ENCODE measurements around the gene PHLDA3.

DNA sequence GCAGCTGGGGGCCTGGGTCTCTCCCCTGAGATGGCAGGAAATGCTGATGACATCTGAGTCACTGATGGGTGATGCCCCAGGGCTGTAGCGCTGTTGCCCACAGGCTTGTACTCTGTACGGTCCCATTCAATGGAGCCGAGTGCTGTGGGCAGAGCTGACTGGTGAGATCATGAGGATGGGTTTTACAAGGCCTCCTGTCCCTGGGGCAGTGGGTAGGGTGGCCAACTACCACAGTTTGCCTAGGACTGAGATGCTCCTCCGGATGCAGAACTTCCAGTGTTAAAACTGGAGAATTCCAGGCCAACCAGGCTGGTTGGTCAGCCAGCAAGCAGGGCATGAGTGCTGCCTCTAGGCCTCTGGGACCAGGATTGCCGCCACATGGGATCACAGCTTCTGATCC, 9.2 kb downstream of the PHLDA3 start:
- TF ChIP-seq TAF1 (conservative IDR thresholded peaks at IDR 0.05) (no peak), JUND (IDR thresholded peaks at IDR 0.05) (no peak), RAD21 (IDR thresholded peaks at IDR 0.05) (no peak), YY1 (IDR thresholded peaks at IDR 0.05) (no peak), RXRA (IDR thresholded peaks at IDR 0.05) (no peak), GABPA (IDR thresholded peaks at IDR 0.05 in 1 of 2, conservative IDR thresholded peaks at IDR 0.05 in 1 of 2) (no peak), ZBTB33 (IDR thresholded peaks at IDR 0.05) (no peak), SP1 (IDR thresholded peaks at IDR 0.05) (no peak), FOXA1 (IDR thresholded peaks at IDR 0.05) (no peak), EGR1 (IDR thresholded peaks at IDR 0.05; ENCODE audit: low read depth in 2 of 2) (no peak), HNF4A (conservative IDR thresholded peaks at IDR 0.05) (no peak), HNF4G (IDR thresholded peaks at IDR 0.05) (no peak)
- TF ChIP-seq, protein P1, sequence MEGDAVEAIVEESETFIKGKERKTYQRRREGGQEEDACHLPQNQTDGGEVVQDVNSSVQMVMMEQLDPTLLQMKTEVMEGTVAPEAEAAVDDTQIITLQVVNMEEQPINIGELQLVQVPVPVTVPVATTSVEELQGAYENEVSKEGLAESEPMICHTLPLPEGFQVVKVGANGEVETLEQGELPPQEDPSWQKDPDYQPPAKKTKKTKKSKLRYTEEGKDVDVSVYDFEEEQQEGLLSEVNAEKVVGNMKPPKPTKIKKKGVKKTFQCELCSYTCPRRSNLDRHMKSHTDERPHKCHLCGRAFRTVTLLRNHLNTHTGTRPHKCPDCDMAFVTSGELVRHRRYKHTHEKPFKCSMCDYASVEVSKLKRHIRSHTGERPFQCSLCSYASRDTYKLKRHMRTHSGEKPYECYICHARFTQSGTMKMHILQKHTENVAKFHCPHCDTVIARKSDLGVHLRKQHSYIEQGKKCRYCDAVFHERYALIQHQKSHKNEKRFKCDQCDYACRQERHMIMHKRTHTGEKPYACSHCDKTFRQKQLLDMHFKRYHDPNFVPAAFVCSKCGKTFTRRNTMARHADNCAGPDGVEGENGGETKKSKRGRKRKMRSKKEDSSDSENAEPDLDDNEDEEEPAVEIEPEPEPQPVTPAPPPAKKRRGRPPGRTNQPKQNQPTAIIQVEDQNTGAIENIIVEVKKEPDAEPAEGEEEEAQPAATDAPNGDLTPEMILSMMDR (IDR thresholded peaks at IDR 0.05; ENCODE audit: low read depth, low read length, missing input control): no peak
- TF ChIP-seq, protein P2, sequence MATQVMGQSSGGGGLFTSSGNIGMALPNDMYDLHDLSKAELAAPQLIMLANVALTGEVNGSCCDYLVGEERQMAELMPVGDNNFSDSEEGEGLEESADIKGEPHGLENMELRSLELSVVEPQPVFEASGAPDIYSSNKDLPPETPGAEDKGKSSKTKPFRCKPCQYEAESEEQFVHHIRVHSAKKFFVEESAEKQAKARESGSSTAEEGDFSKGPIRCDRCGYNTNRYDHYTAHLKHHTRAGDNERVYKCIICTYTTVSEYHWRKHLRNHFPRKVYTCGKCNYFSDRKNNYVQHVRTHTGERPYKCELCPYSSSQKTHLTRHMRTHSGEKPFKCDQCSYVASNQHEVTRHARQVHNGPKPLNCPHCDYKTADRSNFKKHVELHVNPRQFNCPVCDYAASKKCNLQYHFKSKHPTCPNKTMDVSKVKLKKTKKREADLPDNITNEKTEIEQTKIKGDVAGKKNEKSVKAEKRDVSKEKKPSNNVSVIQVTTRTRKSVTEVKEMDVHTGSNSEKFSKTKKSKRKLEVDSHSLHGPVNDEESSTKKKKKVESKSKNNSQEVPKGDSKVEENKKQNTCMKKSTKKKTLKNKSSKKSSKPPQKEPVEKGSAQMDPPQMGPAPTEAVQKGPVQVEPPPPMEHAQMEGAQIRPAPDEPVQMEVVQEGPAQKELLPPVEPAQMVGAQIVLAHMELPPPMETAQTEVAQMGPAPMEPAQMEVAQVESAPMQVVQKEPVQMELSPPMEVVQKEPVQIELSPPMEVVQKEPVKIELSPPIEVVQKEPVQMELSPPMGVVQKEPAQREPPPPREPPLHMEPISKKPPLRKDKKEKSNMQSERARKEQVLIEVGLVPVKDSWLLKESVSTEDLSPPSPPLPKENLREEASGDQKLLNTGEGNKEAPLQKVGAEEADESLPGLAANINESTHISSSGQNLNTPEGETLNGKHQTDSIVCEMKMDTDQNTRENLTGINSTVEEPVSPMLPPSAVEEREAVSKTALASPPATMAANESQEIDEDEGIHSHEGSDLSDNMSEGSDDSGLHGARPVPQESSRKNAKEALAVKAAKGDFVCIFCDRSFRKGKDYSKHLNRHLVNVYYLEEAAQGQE (IDR thresholded peaks at IDR 0.05): no peak
